ENCODE data around the gene CACNA1F.

CACNA1F gene

DNA sequence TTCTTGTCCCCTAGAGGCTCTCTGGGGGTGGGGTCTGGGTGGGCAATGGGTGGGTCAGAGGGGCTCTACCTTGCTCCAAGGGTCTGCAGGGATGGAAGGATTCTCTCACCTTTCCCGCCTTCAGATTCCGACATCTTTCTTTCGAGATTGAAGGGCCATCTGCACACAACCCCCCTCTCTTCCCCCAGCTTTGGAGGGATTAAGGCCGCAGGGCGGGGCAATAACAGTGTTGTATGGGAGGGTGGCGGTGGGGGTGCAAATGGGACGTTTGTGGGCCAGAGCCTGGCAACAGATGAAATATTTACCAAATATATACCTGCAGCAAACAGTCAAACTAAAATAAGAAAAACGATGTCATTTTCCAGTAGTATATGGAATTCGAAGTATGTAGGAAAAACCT, at the start of gene CACNA1F:
Gene CACNA1F (minus strand): TSS at position 165 of the 400 bp plus-strand sequence. CDS start 31 bp downstream, at position 134.
- in situ Hi-C loops (cut with MboI; ENCODE audit: low sequenced_read_pairs, unreplicated experiment) = no loop called here
- TF ChIP-seq, protein P1, sequence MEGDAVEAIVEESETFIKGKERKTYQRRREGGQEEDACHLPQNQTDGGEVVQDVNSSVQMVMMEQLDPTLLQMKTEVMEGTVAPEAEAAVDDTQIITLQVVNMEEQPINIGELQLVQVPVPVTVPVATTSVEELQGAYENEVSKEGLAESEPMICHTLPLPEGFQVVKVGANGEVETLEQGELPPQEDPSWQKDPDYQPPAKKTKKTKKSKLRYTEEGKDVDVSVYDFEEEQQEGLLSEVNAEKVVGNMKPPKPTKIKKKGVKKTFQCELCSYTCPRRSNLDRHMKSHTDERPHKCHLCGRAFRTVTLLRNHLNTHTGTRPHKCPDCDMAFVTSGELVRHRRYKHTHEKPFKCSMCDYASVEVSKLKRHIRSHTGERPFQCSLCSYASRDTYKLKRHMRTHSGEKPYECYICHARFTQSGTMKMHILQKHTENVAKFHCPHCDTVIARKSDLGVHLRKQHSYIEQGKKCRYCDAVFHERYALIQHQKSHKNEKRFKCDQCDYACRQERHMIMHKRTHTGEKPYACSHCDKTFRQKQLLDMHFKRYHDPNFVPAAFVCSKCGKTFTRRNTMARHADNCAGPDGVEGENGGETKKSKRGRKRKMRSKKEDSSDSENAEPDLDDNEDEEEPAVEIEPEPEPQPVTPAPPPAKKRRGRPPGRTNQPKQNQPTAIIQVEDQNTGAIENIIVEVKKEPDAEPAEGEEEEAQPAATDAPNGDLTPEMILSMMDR (IDR thresholded peaks at IDR 0.05; ENCODE audit: borderline replicate concordance, control extremely low read depth, extremely low read depth, insufficient read depth, missing control alignments) = no peak
- no peak for DNase-seq (ENCODE audit: low spot score)

DNA sequence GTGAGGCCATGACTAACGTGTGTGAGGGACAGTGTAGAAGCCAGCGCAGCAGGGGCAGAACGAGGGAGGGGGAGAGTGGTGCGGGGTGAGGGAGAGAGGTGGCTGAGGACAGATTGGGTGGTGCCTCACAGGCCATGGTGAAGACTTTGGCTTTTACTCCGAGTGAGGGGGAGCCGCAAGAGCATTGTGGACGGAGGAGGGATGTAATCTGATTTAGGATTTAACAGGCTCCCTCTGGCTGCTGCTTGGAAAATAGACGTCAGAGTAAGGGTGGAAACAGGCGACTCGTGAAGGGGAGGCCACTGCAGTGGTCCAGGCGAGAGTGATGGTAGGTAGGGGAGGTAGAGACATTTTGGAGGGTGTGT, 49.5 kb upstream of the CACNA1F start:
- TF ChIP-seq, protein P1 (IDR thresholded peaks at IDR 0.05; ENCODE audit: borderline replicate concordance, control extremely low read depth, extremely low read depth, insufficient read depth, missing control alignments) = no peak
- no peak for DNase-seq (ENCODE audit: low spot score)
- in situ Hi-C loops (cut with MboI; ENCODE audit: low sequenced_read_pairs, unreplicated experiment) = no loop called here

DNA sequence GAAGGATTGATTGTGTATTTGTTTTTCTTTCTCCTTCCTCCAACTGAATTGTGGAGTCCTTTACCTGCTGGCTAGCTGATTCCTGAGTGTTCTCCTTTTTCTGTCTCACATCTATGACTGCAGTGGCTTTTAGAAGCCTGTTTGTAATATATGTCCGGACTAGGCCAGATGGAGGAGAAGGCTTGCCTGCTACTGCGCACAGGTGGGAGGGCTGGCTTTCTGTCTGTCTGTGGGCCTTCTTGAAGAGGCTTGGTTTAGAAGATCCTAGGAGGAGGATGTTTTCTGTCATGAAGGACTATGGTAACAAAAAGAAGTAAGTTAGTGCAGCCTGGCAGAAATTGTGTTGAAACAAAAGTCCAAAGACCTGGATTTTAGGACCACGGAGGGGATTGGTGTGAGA, 44.9 kb upstream of the CACNA1F start:
- no peak for DNase-seq (ENCODE audit: low spot score)
- TF ChIP-seq, protein P1 (IDR thresholded peaks at IDR 0.05; ENCODE audit: borderline replicate concordance, control extremely low read depth, extremely low read depth, insufficient read depth, missing control alignments) = no peak
- in situ Hi-C loops (cut with MboI; ENCODE audit: low sequenced_read_pairs, unreplicated experiment) = no loop called here

DNA sequence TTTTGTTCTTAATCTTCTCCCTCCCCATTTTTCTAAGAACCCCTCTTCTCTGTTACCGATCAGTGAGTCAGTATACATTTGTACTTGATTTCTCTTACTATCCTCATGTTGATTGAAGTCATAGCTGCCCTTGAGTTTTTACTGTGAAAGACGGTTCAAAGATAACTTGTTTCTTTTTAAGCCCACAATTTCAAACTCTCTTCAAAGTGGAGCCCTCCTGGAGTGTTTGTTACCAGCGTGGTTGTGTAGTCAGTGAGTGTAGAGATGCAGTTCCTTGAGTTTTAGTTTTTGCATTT, 44.3 kb upstream of the CACNA1F start:
- in situ Hi-C loops (cut with MboI; ENCODE audit: low sequenced_read_pairs, unreplicated experiment) = no loop called here
- no peak for DNase-seq (ENCODE audit: low spot score)

DNA sequence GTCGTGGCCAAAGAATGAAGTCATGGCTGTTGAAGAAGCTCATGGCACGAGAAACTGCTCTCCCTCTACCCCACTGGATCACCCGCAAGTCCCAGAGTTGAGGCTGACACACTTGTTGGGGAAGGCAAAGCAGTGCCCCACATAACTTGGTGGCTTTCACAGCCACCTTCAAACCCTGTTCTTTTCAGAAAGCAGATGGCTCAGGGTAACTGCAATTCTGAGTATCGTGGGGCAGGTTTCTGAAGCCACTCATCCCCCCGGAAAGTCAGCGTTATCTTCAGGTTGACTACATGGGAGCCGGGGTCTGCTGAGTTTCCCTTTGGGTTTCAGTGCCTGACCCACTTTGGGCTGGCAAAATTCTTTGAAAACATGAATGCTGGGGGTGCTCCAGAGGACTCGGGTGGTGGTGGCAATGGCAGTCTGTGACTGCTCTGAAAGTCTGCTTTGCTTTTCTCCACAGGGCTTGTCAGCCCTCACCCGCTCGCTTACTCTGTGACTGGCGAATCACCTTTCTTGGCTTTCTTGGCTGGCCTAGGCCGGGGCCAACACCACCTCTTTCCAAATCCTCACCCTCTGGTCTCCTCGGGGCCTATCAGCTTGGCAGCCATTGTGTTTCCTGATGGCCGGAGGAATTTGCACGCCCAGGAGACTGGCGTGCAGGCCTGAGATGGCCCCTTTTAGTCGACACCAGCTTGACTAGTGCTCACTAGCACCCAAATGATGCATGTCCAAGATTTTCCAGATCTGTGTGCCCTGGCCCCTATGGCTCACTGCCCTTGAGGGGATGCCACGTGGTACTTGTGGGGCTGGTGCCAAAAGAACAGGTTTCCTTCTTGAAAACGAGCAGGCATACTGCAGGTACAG, 43.8 kb upstream of the CACNA1F start:
- DNase-seq (ENCODE audit: low spot score) = no peak
- TF ChIP-seq, protein P1 (IDR thresholded peaks at IDR 0.05; ENCODE audit: borderline replicate concordance, control extremely low read depth, extremely low read depth, insufficient read depth, missing control alignments) = no peak
- in situ Hi-C loops (cut with MboI; ENCODE audit: low sequenced_read_pairs, unreplicated experiment) = no loop called here

More for the DNA sequence above, 44.3 kb upstream of the CACNA1F start:
- TF ChIP-seq, protein P1 (IDR thresholded peaks at IDR 0.05; ENCODE audit: borderline replicate concordance, control extremely low read depth, extremely low read depth, insufficient read depth, missing control alignments) = no peak

DNA sequence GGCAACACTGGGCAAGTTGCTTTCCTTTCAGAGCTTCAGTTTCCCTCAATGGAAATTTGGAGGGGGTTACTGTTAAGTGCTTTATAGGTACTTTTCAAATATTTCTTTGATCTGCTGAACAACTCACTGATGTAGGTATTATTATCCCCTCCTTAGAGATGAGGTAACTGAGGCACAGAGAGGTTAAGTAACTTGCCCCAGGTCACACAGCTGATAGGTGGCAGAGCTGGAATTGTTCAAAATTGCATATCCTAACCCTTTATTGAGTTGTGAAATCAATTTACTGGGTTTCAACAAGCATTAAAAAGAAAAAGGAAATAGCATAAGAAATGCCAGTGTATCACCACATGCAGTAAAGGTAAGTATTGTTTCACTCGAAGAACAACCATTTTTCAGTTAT, 43.1 kb upstream of the CACNA1F start:
- in situ Hi-C loops (cut with MboI; ENCODE audit: low sequenced_read_pairs, unreplicated experiment) = no loop called here
- TF ChIP-seq, protein P1 (IDR thresholded peaks at IDR 0.05; ENCODE audit: borderline replicate concordance, control extremely low read depth, extremely low read depth, insufficient read depth, missing control alignments) = no peak
- no peak for DNase-seq (ENCODE audit: low spot score)

Measured in GM13976 (cell line).